Measurements from ENCODE around the gene PRKG1.
"Not testable (repeated sequence)": the region's sequence is repeated elsewhere in the genome, so short reads cannot be mapped to it uniquely, and the experiment has no call there.

Gene PRKG1

DNA sequence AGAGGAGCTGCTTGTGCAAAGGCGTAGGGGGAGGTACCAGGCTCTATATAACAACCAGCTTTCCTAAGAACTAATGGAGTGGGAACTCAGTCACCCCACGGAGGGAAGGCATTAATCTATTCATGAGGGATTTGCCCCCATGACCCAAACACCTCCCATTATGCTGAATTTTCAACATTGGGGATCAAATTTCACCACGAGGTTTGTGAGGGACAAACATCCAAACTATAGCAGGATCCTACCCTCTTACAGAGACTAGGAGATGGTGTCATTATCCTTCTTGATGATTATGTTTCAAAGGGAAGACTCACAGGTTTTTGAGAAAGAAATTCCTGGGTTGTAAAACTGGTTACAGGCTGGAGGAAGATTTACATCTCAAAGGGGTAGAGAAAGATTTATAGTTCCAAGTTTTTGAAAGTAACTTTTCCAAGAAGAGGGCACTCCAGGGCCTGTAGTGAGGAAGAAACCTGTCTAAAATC lies 944.8 kb downstream of the PRKG1 start:
- DNase-seq (ENCODE audit: low spot score), result no peak

- DNase-seq (ENCODE audit: low spot score), result no peak
Measured at GRCh38 chr10:52019656-52020055, 945.4 kb downstream of the PRKG1 start.

DNA sequence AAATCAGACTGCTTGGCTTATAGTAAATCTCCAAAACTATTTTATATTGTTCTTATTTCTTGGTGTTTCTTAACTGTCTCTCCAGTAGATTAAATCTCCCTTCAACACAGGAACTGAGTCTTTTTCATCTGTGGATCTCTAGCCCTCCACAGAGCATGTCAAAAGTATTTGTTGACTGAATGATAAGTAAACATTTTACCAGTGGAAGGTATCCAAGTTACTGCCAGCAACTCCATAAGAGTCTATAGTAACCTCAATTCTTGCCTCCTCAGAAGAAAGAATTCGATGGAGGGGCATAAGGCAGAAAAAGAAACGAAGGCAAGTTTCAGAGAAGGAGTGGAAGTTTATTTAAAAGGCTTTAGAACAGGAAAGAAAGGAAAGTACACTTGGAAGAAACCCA lies 945.9 kb downstream of the PRKG1 start:
- DNase-seq (ENCODE audit: low spot score), result no peak

DNA sequence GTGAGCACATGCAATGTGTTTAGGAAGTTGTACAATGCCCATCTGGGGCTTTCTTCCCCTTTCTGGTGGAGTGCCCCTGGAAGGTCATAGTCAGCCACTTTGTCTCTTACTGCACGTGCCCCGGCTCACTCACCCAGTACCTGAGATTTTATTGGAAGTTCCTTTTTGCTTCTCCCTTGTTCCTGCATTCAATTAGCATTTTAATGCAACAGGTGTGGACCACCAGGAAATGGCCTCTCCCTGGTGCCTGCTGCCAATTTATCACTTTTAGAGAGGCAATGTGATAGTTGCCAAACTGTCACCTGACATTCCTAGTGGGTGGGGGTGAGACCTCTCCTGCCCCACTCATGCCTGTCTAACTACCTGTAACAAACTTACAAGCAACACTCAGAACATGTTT lies 946.4 kb downstream of the PRKG1 start:
- no peak for DNase-seq (ENCODE audit: low spot score)

DNA sequence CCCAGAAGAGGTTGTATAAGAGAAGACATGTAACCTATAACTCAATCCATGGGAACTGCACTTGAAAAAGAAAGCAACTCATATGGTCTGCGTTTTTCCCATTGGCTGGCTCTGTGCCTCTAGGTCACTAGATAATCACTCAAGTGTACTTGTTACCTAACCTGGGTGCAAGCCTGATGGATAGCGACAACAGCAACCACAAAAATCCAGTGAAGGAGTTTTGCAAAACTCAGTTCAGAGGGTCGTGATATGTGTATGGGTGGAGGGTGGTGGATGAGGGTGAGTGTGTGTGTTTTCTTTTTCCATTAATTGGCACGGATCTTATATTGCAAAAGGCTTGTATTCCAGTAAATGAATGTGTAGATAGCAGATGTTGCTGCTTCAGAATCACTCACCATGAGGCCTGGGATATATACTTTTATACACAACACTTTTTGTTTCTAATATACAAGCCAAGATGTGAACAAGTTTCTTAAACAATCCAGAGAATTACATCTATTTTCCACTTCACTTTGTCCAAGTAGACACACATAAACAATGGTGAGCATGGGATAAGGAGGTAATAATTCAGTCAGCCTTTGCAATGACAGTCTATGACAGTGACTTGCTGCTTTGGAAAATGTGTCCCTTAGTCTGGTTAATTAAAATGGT lies 952.9 kb downstream of the PRKG1 start:
- DNase-seq (ENCODE audit: low spot score), result no peak

- DNase-seq (ENCODE audit: low spot score), result no peak
Measured at GRCh38 chr10:52028523-52028858, 954.2 kb downstream of the PRKG1 start.

DNA sequence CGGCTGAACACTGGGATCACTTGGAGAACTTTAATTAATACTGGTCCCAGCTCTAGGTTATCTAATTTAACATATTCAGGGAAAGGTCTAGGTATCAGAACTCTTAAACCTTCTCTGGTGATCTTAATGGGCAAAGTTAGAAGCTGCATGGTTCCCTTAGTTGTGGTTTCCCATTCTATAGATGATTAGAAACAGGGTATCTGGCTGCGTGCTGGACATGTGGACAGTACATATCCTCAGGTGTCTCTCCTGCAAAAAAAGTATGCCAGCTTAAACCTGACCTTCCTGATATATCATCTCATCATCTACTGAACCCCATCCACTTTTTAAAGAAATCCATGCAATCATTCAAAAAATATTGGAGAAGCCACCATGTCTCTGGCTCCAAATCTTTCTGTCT lies 955.3 kb downstream of the PRKG1 start:
- DNase-seq (ENCODE audit: low spot score), result no peak

DNA sequence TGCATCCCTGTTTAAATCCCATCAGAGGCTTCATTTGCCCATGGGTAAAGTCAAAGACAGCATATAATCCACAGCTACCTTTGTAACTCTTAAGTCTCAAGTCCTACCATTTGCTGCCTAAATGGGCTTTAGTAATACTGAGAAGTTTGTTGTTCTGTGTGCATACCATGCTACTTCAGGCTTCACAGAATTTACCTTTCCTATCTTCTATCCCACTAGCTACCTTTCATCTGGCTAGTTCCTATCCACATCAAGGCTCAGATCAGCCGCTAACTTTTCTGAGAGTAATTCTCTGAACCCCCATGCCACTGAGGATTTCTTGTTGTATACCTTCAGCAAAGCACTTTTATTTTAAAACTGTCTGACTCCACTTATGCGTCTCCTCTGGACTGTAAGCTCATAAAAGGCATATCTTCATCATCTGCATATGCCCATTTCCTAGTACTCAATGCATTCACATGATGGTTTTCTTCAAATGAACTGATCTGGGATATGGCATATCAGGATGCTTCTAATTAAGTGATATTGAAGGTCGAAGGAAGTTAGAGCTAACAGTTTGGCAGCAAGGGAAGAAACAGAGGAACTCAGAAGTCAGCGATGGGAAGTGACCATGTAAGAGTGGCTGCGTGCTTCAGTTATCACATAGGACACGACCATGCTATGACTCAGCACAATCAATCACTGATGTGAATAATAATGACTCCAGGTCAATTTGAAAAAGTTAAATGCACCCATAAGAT lies 955.9 kb downstream of the PRKG1 start:
- DNase-seq (ENCODE audit: low spot score), result no peak

DNA sequence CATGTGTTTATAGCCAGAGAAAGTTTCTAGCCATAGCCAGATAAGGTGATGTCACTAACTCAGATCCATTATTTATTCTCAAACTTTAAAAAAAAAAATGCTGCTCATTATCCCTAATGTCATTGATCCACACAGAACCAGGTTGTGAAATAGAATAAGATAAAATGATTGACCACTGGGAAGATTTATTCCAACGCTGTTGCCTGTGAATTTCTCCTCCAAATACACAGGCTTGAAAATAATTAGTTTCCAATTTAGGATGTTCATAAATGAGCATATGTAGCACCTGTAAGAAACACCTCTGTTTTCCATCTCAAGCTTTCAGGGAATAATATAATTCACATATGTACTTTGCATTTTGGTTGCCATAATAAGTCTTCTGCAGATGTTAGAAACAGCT lies 956.7 kb downstream of the PRKG1 start:
- DNase-seq (ENCODE audit: low spot score), result no peak

- DNase-seq (ENCODE audit: low spot score), result no peak
Measured at GRCh38 chr10:52031771-52032170, 957.5 kb downstream of the PRKG1 start.

- no peak for DNase-seq (ENCODE audit: low spot score)
Measured at GRCh38 chr10:52032681-52033629, 958.7 kb downstream of the PRKG1 start.

GRCh38 chr10:52039002-52039793 lies 964.9 kb downstream of the PRKG1 start:
- not testable (repeated sequence) for DNase-seq (ENCODE audit: low spot score)

- no peak for DNase-seq (ENCODE audit: low spot score)
Measured at GRCh38 chr10:52040486-52040885, 966.2 kb downstream of the PRKG1 start.

DNA sequence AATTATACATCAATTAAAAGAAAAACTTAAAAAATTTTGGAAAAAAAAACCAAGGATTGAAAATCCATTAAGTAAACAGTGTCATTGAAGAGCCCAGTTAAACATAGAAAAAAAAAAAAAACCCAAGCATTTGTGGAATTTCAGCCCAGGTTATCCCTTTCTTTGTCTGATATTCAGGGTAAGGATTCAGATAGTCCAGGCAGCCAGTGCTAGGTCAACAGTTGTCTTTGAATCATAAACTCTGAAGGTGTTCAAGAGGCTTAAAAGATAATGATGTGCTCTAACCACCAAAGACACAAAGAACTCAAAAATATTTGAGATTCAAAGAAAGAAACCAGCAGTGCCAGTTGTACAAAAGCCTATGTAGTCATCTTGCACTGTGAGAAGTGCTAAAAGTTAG lies 969.5 kb downstream of the PRKG1 start:
- no peak for DNase-seq (ENCODE audit: low spot score)

DNA sequence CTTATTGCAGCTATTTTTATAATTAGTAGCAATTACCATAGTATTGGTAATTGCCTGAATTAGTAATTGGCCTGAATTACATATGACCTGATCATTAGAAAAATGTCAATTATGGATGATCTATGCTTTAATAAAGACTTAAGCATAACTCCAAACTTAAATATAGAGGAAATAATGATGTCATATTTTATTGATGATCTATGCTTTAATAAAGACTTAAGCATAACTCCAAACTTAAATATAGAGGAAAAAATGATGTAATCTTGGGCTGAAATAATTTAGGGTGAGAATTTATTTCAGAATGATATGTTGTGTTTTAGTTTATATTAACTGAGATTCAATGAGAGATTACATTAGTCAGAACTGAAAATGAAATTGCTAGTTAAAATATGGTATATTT lies 973.8 kb downstream of the PRKG1 start:
- no peak for DNase-seq (ENCODE audit: low spot score)

DNA sequence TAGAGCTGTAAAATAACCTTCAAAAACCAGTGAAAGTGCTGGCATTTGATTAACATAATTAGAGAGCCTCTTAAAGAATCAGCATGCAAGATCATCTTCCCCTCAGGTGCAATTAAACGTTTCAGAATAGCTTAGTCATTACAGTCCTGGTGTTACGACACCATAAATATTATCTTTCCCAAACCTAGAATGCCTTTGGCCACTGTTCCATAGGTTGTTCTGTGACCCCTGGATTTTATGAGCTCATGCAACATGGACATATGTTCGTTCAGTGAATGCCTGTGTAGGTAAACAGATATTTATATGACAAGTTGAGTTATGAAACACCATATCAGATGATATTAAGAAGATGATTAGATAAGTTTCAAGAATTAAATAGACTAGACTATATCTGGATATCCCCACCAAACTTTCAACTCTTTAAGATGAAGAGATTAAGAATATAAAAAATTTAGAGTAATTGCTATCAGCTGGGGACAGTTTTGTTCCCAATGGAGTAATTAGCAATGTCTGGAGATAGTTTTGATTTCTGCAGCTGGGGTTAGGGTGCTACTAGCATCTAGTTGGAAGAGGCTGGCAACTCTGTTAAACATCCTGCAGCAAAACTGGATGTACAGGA lies 976.3 kb downstream of the PRKG1 start:
- DNase-seq (ENCODE audit: low spot score), result no peak

GRCh38 chr10:52053497-52053896 lies 979.2 kb downstream of the PRKG1 start:
- no peak for DNase-seq (ENCODE audit: low spot score)

DNA sequence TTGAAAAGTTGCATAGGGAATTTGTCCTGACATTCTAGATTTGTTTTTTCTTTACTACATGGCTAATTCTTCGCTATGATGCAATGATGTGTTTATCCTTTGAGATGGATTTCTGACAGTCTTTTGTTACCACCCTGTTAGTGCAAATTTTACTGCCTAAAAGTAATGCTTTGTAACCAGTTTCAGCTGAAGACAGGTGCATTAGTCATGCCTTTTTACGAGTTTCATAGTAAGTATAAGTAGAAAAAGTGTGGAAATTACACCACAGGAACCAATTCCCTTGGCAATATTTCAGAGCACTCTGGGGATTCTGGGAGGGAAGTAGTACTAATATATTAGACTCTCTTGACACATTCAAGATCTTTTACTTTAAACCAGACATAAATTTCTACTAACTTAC lies 982.0 kb downstream of the PRKG1 start:
- no peak for DNase-seq (ENCODE audit: low spot score)

- no peak for DNase-seq (ENCODE audit: low spot score)
Measured at GRCh38 chr10:52059089-52059488, 984.8 kb downstream of the PRKG1 start.

GRCh38 chr10:52063159-52063558 lies 988.9 kb downstream of the PRKG1 start:
- DNase-seq (ENCODE audit: low spot score), result no peak

DNA sequence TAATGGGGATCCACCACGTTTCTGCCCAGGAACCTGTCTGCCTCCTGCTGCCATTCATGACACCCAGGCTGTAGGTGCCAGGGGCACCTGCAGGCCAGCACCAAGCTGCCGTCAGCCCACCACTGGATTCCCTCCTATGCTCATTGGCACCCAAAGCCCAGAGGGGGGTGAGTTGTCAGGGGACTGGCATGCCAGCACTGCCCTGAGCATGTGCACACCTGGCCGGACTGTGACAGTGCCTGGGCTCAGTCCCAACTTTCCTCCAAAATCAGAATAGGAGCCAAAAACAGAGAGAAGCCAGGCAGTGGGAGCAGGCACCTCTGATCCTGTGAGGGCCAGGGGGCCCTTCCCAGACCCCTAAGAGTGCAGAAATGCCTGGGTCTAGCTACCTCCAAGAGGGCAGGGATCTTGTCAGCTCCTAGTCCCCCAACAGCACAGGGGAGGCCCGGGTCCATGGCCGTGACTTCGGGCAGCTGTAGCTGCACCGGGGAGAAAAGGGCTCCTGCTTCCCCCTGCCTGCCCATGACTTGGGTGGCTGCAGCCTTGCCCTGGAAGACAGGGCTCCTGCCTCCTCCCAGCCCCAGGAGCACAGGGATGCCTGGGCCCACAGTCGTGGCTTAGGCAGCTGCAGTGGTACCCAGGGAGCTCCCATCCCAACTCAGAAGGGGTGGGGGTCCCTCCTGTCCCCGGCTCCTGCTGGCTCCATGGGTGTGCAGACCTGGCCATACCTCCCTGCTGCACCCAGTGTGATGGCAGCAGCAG lies 990.0 kb downstream of the PRKG1 start:
- no peak for DNase-seq (ENCODE audit: low spot score)

All from COLO829 (cell line).